HG02870 (cell line): Measurements from ENCODE around the gene RAVER2.
"Not testable (repeated sequence)": the region's sequence is repeated elsewhere in the genome, so short reads cannot be mapped to it uniquely, and the experiment has no call there.

Experiments used
- ATAC-seq: cut with Tn5 transposase; IDR thresholded peaks from one replicate; pipeline ENCODE4 v1.9.1; 2021; ENCODE audit warnings: mild to moderate bottlenecking, moderate library complexity; ENCODE audit not compliant: unreplicated experiment

The RAVER2 gene

DNA sequence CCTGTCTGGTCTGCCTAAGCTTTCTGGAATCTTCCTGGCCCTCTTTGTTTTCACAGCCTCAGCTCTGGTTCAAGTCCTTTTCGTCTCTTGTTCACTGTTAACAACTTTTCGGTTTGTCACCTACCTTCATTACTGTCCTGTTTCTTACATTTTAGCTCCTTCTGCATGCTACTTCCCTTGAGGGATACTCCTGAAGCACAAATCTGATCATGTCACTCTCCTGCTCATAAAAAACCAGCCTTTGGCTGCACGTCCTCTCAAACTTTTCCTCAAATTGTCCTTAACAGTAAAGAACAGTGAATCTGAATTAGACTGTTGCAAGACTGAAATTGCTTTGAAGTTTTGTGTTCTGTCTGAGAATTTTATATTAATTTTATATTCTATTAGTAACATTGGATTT lies 3.3 kb downstream of the RAVER2 start:
- no peak for ATAC-seq

DNA sequence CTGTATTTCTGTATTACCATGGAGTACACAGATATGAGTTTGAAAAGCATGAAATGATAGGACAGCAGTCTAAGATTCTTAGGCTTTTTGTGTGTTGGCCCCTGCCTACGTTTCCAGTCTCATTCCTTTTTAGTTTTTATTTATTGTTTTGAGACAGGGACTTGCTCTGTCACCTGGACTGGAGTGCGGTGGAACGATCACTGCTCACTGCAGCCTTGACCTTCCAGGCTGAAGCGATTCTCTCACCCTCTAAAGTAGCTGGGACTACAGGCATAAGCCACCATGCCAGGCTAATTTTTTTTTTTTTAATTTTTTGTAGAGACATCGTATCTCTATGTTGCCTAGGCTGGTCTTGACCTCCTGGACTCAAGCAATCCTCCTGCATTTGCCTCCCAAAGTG lies 3.8 kb downstream of the RAVER2 start:
- ATAC-seq: no peak

DNA sequence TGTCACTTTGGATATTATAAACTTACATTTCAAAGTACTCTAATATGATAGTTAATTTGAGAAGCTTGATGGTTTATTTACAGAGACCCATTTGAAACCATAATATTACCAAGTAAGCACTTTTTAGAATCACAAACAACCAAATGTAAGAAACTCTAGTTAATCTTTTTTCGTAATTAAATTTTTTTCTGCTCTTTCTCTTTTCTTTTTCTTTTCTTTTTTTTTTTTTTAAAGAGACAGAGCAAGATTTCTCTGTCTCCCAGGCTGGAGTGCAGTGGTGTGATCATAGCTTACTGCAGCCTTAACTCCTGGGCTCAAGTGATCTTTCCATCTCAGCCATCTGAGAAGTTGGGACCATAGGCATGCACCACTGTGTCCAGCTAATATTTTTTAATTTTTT lies 5.2 kb downstream of the RAVER2 start:
- ATAC-seq: no peak

DNA sequence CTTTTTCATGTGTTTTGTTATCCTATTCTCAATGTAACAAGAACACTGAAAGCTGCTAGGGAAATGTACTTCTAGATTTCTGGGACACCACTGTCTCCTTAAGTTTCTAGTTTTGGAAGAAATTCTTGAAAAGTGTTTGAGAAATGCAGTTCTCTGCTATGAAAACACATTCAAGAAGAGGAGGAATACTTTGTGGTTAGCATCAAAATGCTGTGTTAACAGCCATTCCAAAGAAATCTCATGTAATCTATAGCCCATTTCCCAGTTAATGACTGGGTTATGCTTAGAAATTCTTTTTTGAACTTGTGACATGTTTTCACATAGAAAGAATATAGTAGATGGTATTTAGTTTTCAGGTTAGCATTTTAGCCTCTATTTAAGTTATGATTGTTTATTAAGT lies 6.0 kb downstream of the RAVER2 start:
- no peak for ATAC-seq

DNA sequence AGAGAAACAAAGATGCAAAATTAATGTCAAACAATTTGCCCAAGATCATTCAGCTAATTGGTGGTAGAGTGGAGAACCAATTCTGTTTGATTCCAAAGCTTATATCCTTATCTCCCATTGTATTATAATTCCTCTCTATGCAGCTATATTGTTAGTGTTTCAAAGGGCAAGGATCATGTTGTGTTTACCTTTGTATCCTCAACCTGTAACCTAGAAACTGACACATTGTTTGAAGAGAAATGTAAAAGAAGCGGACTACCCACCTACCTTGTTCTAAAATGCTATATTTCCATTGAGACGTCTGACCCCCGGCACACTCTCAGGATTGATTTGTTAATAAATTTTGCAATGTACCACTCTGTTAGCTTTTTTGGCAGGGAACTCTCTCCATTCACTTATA lies 9.3 kb downstream of the RAVER2 start:
- ATAC-seq: no peak

DNA sequence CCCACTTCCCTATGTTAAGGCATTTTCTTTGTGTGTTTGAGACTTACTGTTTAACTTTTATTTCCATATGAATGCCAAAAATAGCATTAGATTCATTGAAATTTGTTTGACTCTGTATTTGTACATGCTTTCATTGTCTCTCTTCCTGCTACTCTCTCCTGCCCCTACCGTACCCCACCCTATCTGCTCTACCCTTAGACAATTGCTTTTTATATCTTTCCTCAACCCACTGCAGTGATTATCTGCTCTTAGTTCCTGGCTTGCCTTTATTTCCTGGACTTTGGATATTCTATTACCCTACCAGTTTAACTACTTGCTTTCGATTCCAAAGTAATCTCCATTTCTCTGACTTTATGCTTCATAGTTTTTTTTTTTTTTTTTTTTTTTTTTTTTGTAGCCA lies 10.5 kb downstream of the RAVER2 start:
- ATAC-seq: no peak

DNA sequence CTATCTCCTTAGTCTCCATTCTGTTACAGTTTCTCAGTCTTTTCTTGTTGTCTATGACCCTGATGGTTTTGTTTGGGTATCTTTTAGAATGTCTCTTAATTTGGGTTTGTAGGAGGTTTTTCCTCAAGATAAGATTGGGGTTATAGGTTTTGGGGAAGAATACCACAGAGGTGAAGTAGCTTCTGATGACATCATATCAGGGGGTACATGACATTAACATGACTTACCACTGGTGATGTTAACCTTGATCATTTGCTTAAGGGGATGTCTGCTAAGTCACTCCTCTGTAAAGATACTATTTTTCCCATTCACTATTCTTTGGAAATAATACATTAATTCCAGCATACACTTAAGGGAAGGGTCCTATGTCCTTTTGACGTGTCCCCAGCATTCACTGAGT lies 11.9 kb downstream of the RAVER2 start:
- ATAC-seq: no peak

DNA sequence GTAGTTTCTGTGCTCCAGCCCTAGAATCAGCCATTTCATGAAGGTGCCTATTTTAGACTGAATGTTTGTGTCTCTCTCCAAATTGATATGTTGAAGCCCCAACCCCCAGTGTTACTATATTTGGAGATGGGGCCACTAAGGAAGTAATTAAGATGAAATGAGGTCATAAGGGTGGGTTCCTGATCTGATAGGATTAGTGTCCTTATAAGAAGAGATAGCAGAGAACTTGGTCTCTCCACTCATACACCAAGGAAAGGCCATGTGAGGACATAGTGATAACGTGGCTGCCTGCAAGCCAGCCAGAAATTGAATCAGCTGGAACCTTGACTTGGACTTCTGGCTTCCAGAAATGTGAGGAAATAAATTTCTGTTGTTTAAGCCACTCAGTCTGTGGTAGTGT lies 12.3 kb downstream of the RAVER2 start:
- no peak for ATAC-seq

DNA sequence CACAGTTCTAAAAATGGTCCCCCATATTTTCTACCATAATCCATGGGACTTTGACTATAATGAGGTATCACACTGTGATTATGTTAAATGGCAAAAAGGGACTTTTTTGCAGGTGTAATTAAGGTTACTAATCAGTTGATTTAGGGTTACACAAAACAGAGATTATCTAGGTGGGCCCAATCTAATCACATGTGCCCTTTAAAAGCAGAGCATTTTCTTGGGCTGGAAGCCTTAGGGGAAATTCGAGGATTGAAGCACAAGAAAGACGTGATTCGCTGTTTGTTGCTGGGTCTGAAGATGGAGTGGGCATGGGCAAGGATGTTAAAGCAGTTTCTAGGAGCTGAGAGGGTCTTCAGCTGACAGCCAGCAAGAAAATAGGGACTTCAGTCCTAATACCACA lies 13.4 kb downstream of the RAVER2 start:
- no peak for ATAC-seq

DNA sequence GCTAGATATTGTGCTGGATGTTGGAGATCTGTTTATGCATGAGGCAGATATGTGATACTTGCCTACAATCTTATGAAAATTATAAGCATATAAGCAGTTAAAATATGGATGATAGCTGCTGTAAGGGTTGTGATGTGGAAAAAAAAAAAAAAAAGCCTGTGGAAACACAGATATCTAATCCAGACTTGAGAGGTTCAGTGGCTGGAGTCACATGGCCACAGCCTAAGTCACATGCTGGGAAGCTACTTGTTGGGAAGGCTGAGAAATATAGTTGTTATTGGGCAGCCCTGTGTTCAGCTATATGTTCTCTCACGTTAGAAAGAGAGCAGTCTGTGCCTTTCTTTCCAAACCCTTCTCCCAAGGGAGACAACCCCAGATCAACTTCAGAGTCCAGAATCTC lies 15.1 kb downstream of the RAVER2 start:
- no peak for ATAC-seq

DNA sequence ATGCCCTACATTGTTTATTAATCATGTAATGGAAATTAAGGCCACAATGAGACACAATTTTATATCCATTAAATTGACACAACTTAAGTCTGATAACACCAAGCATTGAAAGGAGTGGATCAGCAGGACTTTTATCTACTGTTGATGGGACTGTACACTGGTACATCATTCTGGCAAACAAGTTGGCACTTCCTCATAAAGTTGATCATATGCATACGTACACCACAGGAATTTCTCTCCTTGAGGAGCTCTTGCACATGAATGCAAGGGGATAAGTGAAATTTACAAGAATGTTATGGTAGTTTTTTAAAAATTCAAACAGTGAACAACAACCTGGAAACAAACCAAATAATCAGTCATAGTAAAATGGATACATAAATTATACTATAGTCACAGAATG lies 20.1 kb downstream of the RAVER2 start:
- ATAC-seq: no peak

DNA sequence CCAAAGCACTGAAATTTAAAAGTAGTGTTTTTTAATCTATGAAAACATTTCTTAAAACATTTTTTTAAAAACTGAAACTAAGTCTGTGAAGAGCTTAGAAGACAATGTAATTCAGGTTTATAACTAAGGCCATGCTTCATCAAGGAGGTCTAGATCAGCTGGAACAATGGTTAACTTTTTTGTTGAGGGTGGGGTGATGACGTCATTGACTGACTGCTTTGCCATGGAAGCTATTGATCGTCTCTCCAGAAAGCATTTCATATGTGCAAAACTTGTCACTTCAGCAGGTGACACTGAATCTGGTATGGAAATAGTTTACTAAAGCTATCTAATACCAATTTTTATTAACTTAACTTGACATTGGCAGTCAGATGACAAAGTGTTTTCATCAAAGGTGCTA lies 21.0 kb downstream of the RAVER2 start:
- ATAC-seq: no peak

DNA sequence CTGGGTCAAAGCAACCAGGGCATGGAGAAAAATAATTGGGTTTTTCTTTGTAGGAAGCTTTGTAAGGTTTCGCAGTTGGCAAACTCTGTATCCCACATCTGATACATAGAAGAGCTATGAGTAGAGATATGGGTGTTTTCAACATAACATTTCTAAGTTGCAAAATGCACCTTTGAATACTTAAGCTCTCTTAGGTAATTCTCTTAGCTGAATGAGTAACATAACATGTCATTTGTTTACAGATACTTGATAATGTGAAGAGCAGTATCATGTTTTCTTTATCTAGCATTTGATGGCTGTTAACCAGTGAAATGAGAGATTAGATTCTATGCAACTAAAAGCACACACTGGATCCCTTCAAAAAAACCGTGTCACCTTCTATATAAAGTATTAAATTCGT lies 21.6 kb downstream of the RAVER2 start:
- ATAC-seq: no peak

DNA sequence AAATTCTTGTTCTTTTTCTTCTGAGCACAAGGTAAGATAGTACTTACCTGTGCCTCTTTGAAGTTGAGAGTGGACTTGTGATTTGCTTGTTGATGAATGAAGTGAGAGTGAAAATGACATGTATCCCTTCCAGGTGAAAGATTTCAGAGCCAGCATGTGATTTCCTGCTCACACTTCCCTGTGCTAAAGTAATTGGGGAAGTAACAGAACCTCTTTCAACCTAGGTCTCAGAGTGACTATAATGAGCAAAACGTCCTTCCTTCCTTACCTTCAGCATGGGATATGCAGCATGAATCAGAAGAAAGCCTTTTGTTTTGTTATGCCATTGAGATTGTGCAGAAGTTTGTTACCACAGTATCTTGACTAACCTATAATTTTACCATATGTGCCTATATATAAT lies 24.6 kb downstream of the RAVER2 start:
- no peak for ATAC-seq

DNA sequence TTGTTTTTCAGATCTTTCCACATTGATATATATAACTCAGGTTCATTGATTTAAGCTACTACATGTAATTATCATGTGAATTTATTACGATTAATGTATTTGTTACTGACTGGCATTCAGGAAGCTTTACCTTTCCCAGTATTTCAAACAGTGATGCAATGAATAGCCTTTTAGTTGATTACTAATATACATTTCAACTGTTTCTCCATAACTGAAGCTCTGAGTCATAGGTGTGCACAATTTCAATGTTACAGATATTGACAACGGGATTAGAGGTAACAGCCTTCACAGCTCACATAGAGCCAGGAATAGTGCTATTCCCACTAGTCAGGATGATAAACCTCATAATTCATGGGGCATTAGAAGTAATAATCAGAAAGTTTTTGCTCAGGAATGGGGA lies 25.1 kb downstream of the RAVER2 start:
- ATAC-seq: no peak

DNA sequence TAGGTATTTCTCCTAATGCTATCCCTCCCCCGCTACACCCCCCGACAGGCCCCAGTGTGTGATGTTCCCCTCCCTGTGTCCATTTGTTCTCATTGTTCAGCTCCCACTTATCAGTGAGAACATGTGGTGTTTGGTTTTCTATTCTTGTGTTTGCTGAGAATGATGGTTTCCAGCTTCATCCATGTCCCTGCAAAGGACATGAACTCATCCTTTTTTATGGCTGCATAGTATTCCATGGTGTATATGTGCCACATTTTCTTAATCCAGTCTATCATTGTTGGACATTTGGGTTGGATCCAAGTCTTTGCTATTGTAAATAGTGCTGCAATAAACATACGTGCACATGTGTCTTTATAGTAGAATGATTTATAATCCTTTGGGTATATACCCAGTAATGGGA lies 28.4 kb downstream of the RAVER2 start:
- ATAC-seq: not testable (repeated sequence)

DNA sequence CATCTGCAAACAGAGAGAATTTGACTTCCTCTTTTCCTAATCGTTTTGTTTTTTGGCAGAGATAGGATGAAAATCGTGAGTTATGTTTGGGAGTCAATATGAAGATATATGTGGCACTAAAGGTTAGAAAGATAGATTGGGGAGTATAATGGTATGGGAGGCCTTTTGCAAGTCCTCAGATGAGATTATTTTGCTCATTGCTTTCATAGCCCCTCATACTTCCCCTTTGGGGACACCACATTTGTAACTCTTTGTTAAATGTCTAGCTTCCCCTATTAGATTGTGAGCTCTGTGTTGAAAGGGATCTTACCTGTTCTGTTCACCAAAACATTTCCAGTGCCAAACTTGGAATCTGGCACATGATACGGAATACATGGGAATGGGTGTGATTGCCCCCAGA lies 30.2 kb downstream of the RAVER2 start:
- no peak for ATAC-seq

DNA sequence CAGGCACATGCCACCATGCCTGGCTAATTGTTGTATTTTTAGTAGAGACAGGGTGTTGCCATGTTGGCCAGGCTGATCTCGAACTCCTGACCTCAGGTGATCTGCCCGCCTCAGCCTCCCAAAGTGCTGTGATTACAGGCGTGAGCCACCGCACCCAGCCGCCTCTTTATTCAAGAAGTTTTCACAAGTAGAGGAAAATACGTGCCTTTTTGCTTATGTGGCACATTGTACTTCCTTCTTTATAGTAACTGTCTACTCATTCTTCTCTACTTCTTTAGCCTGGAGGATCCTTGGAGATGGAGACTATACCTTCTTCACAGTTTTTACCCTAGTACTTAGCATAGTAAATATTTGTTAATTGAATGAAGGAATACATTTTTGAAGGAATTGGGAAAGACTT lies 37.2 kb downstream of the RAVER2 start:
- not testable (repeated sequence) for ATAC-seq

DNA sequence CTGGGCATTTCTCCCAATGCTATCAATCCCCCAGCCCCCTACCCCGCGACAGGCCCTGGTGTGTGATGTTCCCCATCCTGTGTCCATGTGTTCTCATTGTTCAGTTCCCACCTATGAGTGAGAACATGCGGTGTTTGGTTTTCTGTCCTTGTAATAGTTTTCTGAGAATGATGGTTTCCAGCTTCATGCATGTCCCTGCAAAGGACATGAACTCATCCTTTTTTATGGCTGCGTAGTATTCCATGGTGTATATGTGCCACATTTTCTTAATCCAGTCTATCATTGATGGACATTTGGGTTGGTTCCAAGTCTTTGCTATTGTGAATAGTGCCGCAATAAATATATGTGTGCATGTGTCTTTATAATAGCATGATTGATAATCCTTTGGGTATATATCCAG lies 38.0 kb downstream of the RAVER2 start:
- not testable (repeated sequence) for ATAC-seq

DNA sequence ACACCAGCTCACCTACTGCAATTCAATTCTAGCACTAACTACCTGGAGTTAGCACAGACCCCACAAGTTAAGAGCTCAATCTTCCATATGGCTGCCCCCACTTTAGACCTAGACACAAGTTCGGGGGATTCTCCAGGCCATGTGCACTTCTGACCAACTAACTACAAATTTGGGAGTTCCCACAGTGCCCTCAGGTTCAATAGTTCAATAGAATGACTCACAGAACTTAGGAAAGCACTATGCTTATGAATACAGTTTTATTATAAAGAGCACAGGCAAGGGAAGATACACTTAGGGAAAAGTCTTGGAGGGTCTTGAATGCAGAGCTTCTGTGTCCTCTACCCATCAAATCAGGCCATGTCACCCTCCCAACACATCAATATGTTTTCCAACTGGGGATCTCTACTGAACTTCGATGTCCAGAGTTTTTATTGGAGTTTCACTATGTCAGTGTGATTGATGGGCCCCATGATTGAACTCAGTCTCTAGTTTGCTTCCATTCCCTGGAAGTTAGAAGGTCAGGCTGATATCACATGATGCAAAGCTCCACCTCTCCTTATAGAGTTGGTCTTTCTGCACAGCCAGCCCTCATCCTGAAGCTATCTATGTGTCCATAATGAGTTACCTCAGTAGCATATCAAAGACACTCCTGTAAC lies 46.1 kb downstream of the RAVER2 start:
- no peak for ATAC-seq

DNA sequence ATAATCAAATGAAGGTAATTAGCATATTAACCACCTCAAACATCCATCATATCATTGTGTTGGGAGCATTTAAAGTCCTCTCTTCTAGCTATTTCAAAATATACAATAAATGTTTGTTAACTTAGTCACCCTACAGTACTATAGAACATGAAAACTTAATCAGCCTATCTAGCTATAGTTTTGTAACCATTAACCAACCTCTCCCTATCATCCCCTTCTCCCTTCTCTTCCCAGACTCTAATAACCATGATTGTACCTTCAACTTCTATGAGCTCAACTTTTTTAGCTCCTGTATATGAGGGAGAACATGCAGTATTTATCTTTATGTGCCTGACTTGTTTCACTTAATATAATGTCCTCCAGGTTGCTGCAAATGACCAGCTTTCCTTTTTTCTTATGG lies 54.0 kb downstream of the RAVER2 start:
- no peak for ATAC-seq

DNA sequence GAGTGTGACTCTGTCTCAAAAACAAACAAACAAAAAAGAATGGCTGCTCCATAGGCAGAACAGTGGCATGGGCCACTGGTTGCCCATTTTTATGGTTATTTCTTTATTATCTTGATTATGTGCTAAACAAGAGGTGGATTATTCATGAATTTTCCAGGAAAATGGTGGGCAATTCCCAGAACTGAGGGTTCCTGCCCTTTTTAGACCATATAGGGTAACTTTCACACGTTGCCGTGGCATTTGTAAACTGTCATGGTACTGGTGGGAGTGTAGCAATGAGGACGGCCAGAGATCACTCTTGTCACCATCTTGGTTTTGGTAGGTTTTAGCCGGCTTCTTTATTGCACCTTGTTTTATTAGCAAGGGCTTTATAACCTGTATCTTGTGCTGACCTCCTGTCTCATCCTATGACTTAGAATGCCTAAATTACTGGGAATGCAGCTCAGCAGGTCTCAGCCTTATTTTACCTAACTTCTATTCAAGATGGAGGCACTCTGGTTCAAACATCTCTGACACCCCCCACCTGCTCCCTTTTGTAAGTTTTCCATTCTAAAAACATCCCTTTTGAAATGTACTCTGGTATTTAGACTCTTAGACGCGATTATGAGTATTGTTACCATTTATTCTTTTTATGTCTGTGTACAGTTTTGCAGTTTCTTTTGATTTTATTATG lies 57.1 kb downstream of the RAVER2 start:
- no peak for ATAC-seq

DNA sequence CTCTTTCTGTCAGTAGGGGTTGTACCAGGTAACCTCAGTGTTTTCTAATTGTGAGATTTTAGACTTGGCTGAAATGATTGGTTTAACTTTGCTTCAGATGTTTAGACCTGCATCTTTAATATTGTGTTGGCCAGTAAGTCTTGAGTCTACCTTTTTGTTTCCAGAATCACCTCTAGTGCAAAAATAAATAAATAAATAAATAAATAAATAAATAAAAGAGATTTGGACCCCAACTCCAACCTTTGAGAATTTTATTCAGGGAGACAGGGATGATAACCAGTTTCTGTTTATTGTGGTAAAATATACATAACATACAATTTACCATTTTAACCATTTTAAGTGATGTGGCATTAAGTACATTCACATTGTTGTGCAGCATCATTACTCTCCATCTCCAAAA lies 64.4 kb downstream of the RAVER2 start:
- no peak for ATAC-seq
